Activated naive CD4-positive, alpha-beta T cell treated with anti-CD3 and anti-CD28 coated beads, Interleukin-2, amount 10 ng/mL, durations not matched to agents 7 days and 5 days (primary cell): ENCODE data around the gene MXD4.
A peak's percentile ranks its signal among the peaks of the same experiment; 100 is the strongest.

Source experiments
- CTCF ChIA-PET: fragments of 350-600 bp; sonication (Branson Sonifier 250); formaldehyde crosslinking; loops from one replicate; lab custom pipeline; 2021; ENCODE audit warnings: antibody characterized with exemption; lab: Charles Lee
- DNase-seq: peaks from one replicate; pipeline ENCODE4 v3.0.0-alpha.2; 2020
- H3K27ac Mint-ChIP-seq: one replicate; pipeline ENCODE4 v1.8.0; 2021; ENCODE audit warnings: mild to moderate bottlenecking, moderate library complexity, mixed read lengths
- H3K27me3 Mint-ChIP-seq: one replicate; pipeline ENCODE4 v1.8.0; 2021; ENCODE audit warnings: mild to moderate bottlenecking, mixed read lengths
- H3K36me3 Mint-ChIP-seq: one replicate; pipeline ENCODE4 v1.8.0; 2021; ENCODE audit warnings: mixed read lengths
- H3K4me1 Mint-ChIP-seq: one replicate; pipeline ENCODE4 v1.8.0; 2021; ENCODE audit warnings: mixed read lengths
- H3K4me3 Mint-ChIP-seq: one replicate; pipeline ENCODE4 v1.8.0; 2021; ENCODE audit warnings: mild to moderate bottlenecking, moderate library complexity, mixed read lengths
- H3K9me3 Mint-ChIP-seq: one replicate; pipeline ENCODE4 v1.8.0; 2021; ENCODE audit warnings: mixed read lengths

Gene MXD4

DNA sequence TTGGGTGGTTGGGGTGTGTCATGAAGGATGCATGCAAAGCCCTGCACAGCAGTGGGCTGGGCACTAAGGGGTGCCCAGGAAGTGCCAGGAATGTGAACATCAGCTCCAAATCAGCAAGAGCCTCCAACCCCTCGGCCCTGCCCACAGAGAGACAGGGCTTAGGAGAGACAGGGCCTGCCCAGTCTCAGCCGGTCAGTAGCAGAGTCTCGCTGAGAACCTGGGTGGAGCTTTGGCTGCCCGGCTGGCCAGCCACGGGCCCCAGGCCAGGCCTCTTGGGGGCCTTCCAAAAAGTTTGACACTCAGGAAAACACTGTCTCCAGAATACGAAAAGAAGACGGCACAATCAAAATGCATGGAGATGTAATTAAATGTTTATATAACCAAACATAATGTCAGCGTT is 4.3 kb upstream of the MXD4 start:
- Mint-ChIP-seq H3K36me3 (no peaks in the 10 kb centered on the region), H3K4me1 (peaks cover 5% of the 10 kb centered on the region), H3K4me3 (no peak overlapping the region), H3K9me3 (no peaks in the 10 kb centered on the region), H3K27ac (no peak overlapping the region), H3K27me3 (no peaks in the 10 kb centered on the region)
- DNase-seq = no peak
- CTCF ChIA-PET = no interaction called here

DNA sequence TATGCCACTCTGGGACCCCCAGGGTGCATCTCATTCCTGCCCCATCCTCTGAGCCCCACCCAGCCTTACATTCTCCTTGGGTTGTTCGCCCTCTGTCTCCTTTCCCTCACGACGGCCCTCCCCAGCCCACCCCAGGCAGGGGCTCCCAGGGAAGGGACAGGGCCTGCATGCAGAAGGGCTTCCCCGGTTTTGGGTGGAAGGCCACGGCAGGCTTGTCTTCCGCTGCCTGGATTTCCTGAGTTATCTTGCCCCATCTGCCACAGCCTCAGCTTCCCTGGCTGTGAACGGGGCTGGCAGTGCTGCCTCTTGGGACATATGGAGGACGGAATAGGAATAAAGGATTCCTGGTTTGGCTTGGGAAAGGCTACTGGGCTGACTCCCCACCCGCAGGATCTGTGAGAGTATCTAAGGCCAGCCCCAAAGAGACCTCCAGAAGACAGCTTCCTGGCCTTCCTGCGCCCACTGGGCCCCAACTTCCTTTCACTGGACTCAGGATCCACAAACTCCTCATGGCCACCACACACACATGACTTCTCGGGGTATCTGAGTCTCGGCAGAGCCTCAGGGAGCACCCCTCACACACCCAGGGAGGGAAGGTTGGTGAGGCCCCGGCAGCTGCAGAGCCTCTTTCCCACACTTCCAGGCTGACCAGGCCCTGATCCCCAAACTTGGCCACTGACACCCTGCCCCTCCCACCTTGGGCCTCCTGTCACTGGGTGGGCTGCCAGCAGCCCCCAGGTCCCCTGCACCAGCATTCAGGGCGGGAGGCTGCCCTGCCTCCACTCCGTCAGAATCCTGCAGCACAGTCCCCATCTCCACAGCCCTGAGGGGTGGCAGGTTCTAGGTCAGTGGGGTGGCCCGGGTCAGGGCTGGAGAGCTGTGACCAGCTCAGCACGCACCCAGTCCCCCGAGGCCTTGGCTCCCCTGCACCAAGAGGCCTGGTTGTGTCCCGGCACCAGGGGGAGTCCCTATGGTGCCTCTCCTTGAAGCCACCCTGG is 3.5 kb upstream of the MXD4 start:
- Mint-ChIP-seq H3K27ac (no peak overlapping the region), H3K4me1 (peaks cover 5% of the 10 kb centered on the region), H3K9me3 (no peaks in the 10 kb centered on the region), H3K4me3 (no peak overlapping the region), H3K36me3 (no peaks in the 10 kb centered on the region), H3K27me3 (no peaks in the 10 kb centered on the region)
- CTCF ChIA-PET = interaction anchor here (0.8 kb wide), 1 partner anchor 17 kb away, joined by 3 read pairs; no protein-coding TSS in a partner anchor
- DNase-seq = no peak

DNA sequence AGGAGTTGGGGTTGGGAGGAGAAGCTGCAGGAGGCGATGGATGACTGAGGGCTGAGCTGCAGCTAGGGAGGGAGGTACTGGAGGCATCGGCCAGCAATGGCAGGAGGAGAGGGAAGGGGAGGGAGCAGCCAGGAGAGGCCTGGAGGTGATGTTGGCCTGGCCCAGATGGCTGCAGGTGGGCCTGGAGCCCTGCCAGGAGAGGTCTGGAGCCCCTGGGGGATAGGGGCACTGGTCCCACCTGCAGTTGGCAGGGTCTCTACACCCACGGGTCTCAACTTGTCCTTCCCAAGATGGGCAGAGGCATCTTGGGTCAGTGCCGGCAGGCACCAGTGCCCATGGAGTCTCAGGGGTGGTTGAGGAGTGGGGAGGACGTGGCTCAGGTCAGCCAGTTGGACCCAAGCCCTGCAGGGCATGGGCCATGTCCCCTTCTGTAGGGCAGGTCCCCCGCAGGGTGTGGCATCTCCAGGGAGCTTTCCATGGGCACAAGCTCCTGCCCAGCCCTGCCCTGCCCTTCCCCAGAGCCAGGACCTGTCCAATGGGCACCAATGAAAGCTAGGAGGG is 2.7 kb upstream of the MXD4 start:
- Mint-ChIP-seq H3K9me3 (no peaks in the 10 kb centered on the region), H3K4me1 (peaks cover 5% of the 10 kb centered on the region), H3K27me3 (no peaks in the 10 kb centered on the region), H3K36me3 (no peaks in the 10 kb centered on the region), H3K27ac (no peak overlapping the region), H3K4me3 (no peak overlapping the region)
- CTCF ChIA-PET = no interaction called here
- DNase-seq = no peak

DNA sequence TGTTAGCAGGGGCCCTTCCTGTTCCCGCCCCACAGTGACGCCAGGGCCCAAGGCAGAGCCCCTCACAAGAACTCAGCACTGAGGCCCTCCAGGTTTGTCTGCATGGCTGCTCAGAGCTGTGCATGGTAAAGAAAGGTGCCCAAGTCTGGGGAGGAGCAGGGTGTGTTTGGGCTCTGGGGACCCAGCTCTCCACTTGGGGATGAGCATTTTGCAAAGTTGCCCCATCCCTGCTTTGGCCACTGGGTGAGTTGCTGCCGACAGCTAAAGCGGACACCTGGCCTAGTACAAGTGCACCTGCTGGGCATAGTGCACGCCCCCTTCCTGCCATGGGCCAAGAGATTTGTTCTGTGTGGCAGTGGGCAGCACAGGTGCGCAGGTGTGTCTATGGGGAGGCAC is 2.0 kb upstream of the MXD4 start:
- Mint-ChIP-seq H3K27me3 (no peaks in the 10 kb centered on the region), H3K36me3 (no peaks in the 10 kb centered on the region), H3K27ac (peak overlapping the region; percentile 45), H3K4me1 (peaks cover 5% of the 10 kb centered on the region), H3K4me3 (peak overlapping the region; percentile 72), H3K9me3 (no peaks in the 10 kb centered on the region)
- no peak for DNase-seq
- CTCF ChIA-PET = no interaction called here

DNA sequence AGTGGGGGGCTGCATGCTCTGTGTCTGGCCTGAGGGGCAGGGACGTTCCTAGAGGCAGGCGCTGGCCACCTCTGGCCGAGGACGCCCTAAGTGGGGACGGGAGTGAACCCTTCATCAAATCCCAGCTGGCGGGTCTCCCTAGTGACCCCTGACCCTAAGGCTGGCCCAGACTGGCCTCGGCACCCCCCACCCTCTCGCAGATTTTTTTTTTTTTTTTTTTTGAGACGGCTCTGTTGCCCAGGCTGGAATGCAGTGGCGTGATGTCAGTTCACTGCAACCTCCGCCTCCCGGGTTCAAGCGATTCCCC is 988 bp upstream of the MXD4 start:
- Mint-ChIP-seq H3K4me1 (peaks cover 5% of the 10 kb centered on the region), H3K36me3 (no peaks in the 10 kb centered on the region), H3K4me3 (peak overlapping the region; percentile 72), H3K27me3 (no peaks in the 10 kb centered on the region), H3K27ac (peak overlapping the region; percentile 90), H3K9me3 (no peaks in the 10 kb centered on the region)
- DNase-seq = no peak
- CTCF ChIA-PET = interaction anchor here (1.1 kb wide), 1 partner anchor 19 kb away, joined by 3 read pairs; no protein-coding TSS in a partner anchor

DNA sequence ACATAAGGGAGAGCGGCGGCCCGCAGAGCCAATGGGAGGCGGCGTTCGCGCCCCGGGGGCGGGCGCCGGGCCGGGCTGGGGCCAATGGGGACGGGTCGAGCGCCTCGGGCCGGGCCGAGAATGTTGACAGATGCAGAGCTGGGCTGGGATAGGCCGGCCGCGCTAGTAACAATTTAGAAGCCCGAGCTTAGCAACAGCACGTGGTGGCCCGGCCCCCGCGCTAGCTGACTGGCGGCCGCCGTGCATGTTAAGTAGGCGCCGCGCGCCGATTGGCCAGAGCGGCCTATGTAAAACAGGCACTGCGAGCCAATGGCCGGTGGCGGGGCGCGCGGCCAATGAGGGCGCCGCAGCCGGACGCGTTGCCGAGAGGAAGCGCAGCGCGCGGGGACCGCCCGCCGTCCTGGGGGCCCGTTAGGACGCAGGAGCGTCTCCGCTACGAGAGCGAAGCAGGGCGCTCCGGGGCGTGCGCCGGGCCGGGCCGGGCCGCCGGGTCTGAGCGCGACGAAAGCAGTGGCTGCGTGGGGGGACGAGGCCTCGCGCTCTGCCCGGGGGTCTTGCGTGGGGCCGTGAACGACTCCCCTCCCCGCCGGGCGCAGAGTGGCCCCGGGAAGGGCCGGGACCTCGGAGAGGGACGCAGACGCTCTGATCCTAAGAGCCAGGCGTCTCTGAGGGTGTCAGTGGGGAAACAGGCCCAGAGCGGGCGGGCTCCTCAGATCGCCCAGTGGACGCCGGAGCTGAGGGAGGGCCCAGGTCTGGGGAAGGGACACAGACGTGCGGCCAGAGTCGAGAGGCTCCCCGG is 435 bp upstream of the MXD4 start:
- Mint-ChIP-seq H3K27me3 (no peaks in the 10 kb centered on the region), H3K36me3 (no peaks in the 10 kb centered on the region), H3K27ac (peak overlapping the region; percentile 90), H3K9me3 (no peaks in the 10 kb centered on the region), H3K4me3 (peak overlapping the region; percentile 72), H3K4me1 (peaks cover 5% of the 10 kb centered on the region)
- DNase-seq = peak; percentile 99
- CTCF ChIA-PET = interaction anchor here (1.0 to 1.1 kb wide), 2 partner anchors 19 to 42 kb away, joined by 3 read pairs; no protein-coding TSS in a partner anchor

DNA sequence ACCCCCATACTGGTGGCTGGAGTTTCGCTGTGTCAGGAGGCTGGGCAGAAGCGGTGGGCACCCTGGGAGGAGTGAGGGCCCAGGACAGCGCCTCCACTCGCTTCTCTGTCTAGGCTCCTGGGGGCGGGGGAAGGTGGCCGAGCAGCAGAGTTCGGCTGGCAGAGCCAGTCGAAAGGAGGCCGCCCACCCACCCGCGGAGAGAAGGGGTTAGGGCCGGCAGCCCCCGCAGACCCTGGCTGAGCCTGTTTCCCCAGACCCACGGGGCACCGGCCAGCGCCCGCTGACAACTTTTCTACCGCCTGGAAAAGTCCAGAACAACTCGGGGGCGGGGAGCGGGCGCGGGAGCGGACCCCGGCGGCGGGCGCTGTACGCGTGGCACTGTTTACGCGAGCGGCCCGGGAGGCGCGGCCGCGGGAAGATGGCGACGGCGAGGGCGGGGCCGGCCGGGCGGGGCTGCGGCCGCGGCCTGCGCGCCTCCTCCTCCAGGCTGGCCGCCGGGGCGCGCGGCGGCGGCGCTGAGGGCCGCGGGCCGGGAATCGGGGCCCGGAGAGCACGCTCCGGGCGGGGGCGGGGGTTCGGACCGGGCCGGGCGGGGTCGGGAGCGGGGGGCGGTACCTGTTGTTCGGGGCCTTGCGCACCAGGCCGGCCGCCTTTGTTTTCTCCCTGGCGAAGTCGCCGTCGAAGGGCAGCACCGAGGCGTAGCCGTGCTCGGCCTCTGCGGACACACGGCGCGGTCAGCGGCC is 628 bp downstream of the MXD4 start:
- H3K36me3 Mint-ChIP-seq = no peaks in the 10 kb centered on the region
- H3K27ac Mint-ChIP-seq = peak overlapping the region; percentile 77
- no peaks in the 10 kb centered on the region for H3K9me3 Mint-ChIP-seq
- peaks cover 5% of the 10 kb centered on the region for H3K4me1 Mint-ChIP-seq
- no peaks in the 10 kb centered on the region for H3K27me3 Mint-ChIP-seq
- CTCF ChIA-PET = no interaction called here
- peak overlapping the region; percentile 72 for H3K4me3 Mint-ChIP-seq
- peak; percentile 77 for DNase-seq

DNA sequence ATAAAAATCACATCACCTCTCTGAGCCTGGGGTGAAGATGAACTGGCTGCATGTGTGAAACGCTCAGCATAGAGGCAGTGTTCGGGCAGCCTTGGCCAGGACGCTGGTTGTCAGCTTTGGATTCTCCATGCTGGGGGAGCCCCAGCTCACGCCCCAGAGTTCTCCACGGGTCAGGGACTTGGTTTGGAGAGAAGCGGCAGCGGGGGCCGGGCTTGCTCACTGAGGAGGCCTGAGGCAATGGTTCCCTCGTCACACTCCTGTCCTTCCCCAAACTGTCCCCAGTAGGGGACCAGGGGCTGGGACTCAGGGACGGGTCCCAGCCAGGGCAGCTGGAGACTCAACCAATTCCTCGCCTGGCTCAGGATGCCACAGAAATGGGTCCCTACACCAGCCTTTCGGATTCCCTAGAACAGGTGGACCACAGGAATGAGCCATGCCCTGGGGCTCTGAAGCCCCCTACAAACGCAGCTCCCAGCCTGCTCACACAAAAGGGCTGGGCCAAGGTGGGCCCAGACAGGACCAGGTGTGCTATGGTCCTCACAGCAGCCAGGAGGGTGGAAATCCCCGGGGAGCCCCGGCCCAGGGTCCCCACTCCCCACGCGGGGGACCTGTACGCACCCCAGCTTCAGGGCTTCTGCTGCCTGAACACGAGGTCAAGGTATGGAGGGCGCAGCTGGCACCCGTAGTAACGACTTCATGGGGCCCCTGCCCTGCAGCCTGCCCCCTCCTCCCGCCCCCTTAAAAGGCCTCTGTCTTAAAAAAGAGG is 1.4 kb downstream of the MXD4 start:
- peaks cover 5% of the 10 kb centered on the region for H3K4me1 Mint-ChIP-seq
- H3K36me3 Mint-ChIP-seq = no peaks in the 10 kb centered on the region
- H3K9me3 Mint-ChIP-seq = no peaks in the 10 kb centered on the region
- peak; percentile 20 for DNase-seq
- no peaks in the 10 kb centered on the region for H3K27me3 Mint-ChIP-seq
- H3K4me3 Mint-ChIP-seq = peak overlapping the region; percentile 68
- CTCF ChIA-PET = no interaction called here
- H3K27ac Mint-ChIP-seq = peak overlapping the region; percentile 77

DNA sequence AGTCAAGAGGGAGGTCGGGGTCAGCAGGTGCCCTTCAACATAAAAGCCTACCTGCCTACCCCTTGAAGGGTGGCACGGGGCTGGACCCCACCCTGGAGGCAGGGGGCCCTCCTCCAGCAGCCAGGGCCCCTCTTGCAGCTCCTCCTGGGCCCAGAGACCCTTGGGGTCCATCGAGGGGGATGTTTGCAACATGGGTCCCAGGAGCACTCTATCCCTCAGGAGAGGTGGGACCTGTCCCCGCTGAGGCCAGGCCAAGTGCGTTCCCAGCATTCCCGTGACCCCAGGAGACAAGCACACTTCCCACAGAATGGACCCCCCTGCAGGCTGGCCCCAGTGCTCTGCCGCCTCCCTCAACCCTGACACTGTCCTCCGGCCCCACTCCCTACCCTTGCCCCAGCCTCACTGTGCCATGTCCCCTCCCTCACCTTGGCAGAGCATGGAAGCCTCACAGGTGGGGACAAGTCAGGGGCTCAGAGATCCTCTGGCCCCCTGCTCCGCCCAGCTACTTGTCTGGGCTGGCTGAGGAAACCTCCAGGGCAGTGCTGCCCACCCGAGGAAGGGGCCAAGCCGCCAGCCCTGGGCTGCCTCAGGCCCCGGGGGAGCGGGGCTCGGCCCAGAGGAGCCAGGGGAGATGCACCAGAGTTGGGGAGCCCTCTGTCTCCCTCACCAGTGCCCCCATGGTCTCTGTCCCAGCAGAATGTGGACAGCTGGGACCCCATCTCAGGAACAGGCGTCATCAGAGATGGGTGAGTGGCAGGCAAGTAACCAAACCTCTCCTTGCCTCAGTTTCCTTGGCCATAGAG is 2.2 kb downstream of the MXD4 start:
- Mint-ChIP-seq H3K9me3 (no peaks in the 10 kb centered on the region), H3K4me1 (peaks cover 5% of the 10 kb centered on the region), H3K27ac (peak overlapping the region; percentile 45), H3K36me3 (no peaks in the 10 kb centered on the region), H3K4me3 (peak overlapping the region; percentile 28), H3K27me3 (no peaks in the 10 kb centered on the region)
- peak; percentile 20 for DNase-seq
- CTCF ChIA-PET = no interaction called here

DNA sequence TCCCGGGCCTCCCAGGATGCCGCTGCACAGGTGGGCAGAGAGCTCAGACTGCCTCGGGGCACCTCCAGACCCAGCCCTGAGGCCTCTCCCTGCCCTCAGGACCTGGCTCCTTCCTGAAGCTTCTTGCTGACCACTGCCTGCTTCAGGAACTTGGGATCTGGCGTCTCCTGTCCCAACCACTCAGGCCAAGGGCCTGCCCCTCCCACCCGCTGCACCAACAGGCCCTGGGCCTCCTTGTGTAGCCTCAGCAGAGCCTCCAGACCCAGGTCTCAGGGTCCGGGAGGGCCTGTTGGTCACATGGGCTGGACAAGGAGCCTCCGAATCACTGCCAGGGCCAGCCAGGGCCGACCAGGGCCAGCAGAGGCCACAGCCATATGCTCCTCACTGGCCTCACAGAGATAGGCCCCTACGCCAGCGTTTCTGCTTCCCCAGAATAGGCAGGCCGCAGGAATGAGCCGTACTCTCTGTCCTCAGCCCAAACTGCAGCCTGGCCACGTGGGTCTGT is 2.8 kb downstream of the MXD4 start:
- peaks cover 5% of the 10 kb centered on the region for H3K4me1 Mint-ChIP-seq
- H3K27me3 Mint-ChIP-seq = no peaks in the 10 kb centered on the region
- H3K4me3 Mint-ChIP-seq = no peak overlapping the region
- H3K9me3 Mint-ChIP-seq = no peaks in the 10 kb centered on the region
- no peaks in the 10 kb centered on the region for H3K36me3 Mint-ChIP-seq
- CTCF ChIA-PET = no interaction called here
- DNase-seq = peak; percentile 17
- no peak overlapping the region for H3K27ac Mint-ChIP-seq

DNA sequence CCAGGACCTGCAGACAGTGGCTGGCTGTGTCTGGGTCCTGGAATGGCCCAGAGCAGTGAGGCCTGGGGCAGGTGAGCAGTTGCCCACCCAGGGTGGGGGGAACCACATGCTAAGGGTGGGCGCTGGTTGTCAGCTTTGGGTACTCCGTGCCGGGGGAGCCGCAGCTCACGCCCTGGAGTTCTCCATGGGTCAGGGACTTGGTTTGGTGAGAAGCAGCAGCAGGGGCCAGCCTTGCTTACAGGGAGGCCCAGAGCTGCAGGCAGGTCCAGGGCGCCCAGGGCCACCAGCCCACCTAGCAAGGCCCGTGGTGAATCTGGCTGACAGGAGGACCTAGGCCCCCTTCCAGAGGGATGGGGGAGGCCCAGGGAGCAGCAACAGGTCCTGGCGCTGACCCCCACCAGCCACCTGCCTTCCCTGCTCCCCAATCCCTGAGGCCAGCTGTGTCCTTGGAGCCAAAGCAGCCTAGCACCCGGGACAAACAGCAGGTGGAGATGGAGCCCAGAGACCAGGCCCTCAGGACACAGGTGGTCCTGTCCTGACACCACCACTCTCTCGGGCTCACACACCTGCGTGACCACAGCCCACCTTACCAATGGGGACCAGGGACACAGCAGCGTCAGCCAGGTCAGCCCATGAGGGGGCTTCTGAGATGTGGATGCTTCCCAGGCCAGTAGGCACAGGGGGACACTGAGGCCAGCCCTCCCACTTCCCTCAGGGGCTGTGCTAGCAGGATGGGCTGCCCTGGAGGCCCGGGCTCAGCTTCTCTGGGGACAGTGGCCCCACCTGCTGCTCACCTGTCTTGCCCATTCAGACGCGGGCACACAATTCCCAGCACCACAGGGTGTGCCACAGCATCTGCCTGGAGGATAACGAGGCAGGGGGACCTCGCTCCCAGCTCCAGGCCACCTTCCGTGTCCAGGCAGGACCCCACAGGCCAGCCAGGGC is 3.5 kb downstream of the MXD4 start:
- Mint-ChIP-seq H3K4me1 (peaks cover 2% of the 10 kb centered on the region), H3K9me3 (no peaks in the 10 kb centered on the region), H3K36me3 (no peaks in the 10 kb centered on the region), H3K27ac (no peak overlapping the region), H3K4me3 (no peak overlapping the region), H3K27me3 (no peaks in the 10 kb centered on the region)
- CTCF ChIA-PET = interaction anchor here (1.4 to 1.7 kb wide), 2 partner anchors 10 to 38 kb away, joined by 3 to 4 read pairs; no protein-coding TSS in a partner anchor
- DNase-seq = peak; percentile 20
